HG03354 (cell line): ENCODE results near the gene BCKDHB.
"Not testable (repeated sequence)": the region's sequence is repeated elsewhere in the genome, so short reads cannot be mapped to it uniquely, and the experiment has no call there.

Experiments used
- ATAC-seq: cut with Tn5 transposase; IDR thresholded peaks from one replicate; pipeline ENCODE4 v1.9.1; 2021; ENCODE audit warnings: mild to moderate bottlenecking; ENCODE audit not compliant: unreplicated experiment, poor library complexity, severe bottlenecking

Gene BCKDHB

DNA sequence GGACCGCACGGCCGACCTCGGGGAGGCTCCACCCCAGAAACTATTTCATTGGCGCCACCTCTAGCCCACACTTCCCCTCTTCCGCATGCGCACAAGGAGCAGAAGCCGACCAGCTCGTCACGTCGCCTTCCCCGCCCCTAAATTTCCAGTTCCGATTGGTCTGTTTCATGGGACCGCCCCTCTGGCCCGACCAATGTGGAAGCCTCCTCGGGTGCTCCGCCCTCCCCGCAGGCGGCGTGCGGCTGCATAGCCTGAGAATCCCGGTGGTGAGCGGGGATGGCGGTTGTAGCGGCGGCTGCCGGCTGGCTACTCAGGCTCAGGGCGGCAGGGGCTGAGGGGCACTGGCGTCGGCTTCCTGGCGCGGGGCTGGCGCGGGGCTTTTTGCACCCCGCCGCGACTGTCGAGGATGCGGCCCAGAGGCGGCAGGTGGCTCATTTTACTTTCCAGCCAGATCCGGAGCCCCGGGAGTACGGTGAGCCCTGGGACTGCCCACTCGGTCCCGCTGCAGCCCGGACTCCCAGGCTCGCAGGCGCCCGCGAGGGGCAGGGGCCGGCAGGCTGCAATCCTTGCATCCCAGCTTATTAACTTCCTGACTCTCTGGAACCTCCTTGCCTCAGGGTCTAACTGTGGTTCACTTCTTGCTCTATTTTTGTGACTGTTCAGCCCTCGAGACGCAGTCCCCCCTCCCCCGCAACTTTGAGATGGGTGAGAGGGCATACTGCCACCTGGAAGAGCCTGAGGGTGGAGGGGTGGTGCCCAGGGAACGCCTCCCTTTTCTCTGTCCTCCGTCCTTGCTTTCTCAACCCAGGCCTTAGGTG is at the start of gene BCKDHB:
Gene BCKDHB (plus strand): TSS at position 254 of the 818 bp plus-strand sequence. CDS start 23 bp downstream, at position 277.
- peak; percentile 99 for ATAC-seq

- ATAC-seq, result no peak
Measured at GRCh38 chr6:80060774-80061173, 45.7 kb upstream of the BCKDHB start.

GRCh38 chr6:80068146-80068545 is 38.3 kb upstream of the BCKDHB start:
- ATAC-seq, result not testable (repeated sequence)

- not testable (repeated sequence) for ATAC-seq
Measured at GRCh38 chr6:80070431-80070830, 36.0 kb upstream of the BCKDHB start.

DNA sequence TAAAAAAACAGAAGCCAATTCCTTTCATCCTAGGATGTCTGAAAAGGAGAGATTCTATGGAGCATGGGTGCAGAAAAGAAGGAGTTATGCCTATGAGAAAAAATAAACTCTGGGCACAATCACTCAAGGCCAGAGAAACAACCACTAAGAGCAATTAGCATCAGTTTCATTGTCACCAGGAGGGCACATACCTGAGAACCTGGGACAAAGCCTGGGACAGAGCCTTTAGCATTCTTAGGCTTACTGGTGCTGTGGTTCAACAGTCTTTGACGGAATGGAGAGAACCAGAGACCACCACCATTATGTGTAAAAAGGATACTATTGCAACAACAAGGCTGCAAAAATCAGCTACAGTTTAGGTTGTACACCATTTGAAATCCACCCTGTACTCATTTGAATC is 29.4 kb upstream of the BCKDHB start:
- no peak for ATAC-seq

- no peak for ATAC-seq
Measured at GRCh38 chr6:80088637-80089036, 17.8 kb upstream of the BCKDHB start.

DNA sequence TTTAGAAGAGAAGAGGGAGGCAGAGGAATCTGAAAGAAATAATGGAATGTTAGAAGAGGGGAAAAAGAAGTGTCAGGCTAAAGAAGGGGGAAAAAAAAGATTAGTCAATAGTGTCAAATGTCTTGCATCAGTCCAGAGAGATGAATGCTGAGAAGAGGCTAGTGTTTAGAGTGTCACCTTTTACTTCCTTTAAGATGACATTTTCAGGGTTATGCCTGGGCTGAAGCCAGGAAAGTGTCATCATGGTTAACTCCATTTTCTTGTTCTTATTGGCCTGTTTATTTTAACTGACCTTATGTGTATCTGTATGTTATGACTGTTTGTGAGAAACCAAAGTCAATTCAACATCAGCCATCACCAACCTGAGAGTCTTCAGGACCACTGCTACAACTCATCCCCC is 15.0 kb upstream of the BCKDHB start:
- ATAC-seq, result no peak

- peak; percentile 78 for ATAC-seq
Measured at GRCh38 chr6:80094017-80094416, 12.5 kb upstream of the BCKDHB start.

GRCh38 chr6:80095600-80095999 is 10.9 kb upstream of the BCKDHB start:
- ATAC-seq, result no peak

GRCh38 chr6:80098392-80098791 is 8.1 kb upstream of the BCKDHB start:
- no peak for ATAC-seq

DNA sequence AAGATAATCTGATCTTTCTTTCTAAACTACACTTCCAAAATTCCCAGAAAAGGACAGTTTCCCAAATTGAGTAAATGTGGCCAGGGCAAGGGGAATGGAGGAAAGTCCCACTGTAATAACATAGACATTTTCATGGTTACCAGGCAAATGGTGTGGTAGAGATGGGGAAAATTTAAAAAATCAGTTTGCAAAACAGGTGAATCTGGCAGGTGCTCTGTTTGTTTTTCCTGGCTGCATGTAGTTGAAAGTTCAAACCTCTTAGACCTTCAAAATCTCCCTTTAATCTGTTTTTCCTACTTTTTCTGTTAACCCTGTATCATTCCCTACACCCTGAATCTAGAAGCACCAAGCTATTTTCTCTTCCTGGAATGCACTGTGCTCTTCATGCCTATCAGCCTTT is 2.0 kb upstream of the BCKDHB start:
- ATAC-seq, result no peak

- peak; percentile 23 for ATAC-seq
Measured at GRCh38 chr6:80105972-80106417, 476 bp upstream of the BCKDHB start.

GRCh38 chr6:80122576-80122975 is 16.1 kb downstream of the BCKDHB start:
- not testable (repeated sequence) for ATAC-seq

GRCh38 chr6:80126657-80127345 is 20.3 kb downstream of the BCKDHB start:
- ATAC-seq, result no peak

DNA sequence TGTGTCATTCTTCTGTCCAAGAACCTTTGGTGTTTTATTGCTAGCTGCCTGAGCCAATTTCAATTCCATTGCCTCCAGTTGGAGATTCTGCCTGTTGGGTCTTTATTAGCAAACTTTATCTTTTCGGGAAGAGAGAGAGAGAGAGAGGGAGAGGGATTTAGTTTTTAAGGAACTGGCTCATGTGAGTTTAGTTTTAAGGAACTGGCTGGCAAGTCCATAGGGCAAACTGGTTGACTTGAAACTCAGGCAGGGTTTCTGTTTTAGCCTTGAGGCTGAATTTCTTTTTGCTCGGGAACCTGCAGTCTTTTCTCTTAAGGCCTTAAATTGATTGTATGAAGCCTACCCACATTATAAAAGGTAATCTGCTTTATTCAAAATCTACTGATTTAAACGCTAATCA is 23.0 kb downstream of the BCKDHB start:
- ATAC-seq, result no peak

DNA sequence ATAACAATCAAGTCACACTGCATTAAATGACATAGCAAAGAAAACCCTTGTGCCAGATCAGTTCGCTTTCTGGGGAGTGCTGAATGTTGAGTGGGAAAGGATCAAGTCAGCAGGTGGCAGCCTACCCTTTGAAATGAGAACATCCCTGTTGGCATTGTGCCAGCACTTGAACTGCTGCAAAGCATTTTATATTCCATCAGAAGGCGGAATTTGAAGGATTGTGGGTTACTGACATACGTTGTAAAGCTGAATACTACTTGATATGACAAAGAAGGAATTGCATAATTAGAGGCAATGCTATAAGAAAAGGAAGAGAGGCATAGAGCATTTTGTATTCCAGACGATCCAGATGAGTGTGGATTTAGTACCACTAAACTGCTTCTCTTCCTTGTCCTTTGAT is 26.5 kb downstream of the BCKDHB start:
- ATAC-seq, result no peak

DNA sequence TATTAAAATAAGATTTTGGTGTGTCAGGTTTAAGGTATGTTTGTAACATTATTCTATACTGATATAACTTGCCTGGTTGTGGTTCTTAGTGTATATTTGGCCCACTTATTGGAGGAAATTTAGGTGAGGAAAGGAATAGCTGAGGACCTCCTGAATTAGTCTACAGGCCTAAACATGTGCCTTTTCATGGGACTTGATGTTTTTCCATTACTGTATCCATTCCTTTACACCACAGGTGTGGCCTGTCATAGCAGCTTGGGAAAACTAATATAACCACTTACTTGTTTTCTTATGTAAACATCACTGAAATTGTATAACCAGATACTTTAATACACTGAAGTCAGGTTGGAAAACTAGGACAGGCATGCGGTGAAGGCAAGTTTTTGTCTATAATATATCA is 27.6 kb downstream of the BCKDHB start:
- ATAC-seq, result no peak

- no peak for ATAC-seq
Measured at GRCh38 chr6:80142586-80142985, 36.1 kb downstream of the BCKDHB start.

GRCh38 chr6:80143419-80143937 is 37.0 kb downstream of the BCKDHB start:
- ATAC-seq, result no peak

- ATAC-seq, result no peak
Measured at GRCh38 chr6:80144753-80145315, 38.4 kb downstream of the BCKDHB start.
